ENCODE results near the gene MKS1.

The MKS1 gene

GRCh38 chr17:58263773-58264172 lies 44.7 kb upstream of the MKS1 start:
- TF ChIP-seq, protein P1, sequence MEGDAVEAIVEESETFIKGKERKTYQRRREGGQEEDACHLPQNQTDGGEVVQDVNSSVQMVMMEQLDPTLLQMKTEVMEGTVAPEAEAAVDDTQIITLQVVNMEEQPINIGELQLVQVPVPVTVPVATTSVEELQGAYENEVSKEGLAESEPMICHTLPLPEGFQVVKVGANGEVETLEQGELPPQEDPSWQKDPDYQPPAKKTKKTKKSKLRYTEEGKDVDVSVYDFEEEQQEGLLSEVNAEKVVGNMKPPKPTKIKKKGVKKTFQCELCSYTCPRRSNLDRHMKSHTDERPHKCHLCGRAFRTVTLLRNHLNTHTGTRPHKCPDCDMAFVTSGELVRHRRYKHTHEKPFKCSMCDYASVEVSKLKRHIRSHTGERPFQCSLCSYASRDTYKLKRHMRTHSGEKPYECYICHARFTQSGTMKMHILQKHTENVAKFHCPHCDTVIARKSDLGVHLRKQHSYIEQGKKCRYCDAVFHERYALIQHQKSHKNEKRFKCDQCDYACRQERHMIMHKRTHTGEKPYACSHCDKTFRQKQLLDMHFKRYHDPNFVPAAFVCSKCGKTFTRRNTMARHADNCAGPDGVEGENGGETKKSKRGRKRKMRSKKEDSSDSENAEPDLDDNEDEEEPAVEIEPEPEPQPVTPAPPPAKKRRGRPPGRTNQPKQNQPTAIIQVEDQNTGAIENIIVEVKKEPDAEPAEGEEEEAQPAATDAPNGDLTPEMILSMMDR (IDR thresholded peaks at IDR 0.05; ENCODE audit: low read depth, low read length): no peak
- DNase-seq (ENCODE audit: extremely low read depth, low read depth): no peak

DNA sequence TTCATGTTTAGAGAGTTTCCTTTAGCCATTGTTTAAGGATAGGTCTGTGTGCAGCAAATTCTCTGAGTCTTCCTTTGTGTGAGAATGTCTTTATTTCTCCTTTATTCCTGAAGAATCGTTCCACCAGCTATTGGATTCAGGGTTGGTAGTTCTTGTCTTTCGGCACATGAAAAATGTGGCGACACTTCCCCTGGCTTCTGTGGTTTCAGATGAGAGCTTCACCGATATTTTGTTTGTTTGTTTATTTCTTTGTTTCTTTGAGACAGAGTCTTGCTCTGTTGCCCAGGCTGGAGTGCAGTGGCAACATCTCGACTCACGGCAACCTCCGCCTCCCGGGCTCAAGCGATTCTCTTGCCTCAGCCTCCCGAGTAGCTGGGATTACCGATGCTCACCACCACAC lies 43.1 kb upstream of the MKS1 start:
- DNase-seq (ENCODE audit: extremely low read depth, low read depth): no peak
- TF ChIP-seq, protein P1 (IDR thresholded peaks at IDR 0.05; ENCODE audit: low read depth, low read length): no peak

- no peak for DNase-seq (ENCODE audit: extremely low read depth, low read depth)
- TF ChIP-seq, protein P1 (IDR thresholded peaks at IDR 0.05; ENCODE audit: low read depth, low read length): no peak
These were observed 35.7 kb upstream of the MKS1 start for GRCh38 chr17:58254803-58255202.

DNA sequence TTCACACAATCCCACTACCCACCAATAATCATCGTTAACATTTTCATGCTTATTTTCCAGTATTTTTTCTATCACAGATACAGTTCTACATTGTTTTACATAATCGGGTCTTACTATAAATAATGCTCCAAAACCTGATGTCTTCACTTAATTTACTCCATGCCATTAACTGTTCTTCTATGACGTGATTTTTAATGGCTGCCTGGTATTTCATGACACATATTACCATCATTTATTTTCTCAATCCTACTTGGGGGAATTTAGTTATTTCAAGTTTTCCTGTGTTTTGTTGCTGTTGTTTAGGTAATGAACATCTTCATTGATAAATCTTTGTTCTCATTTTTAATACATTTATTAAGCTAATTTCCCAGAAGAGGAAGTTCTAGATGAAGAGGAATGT lies 34.0 kb upstream of the MKS1 start:
- DNase-seq (ENCODE audit: extremely low read depth, low read depth): no peak
- TF ChIP-seq, protein P1 (IDR thresholded peaks at IDR 0.05; ENCODE audit: low read depth, low read length): no peak

DNA sequence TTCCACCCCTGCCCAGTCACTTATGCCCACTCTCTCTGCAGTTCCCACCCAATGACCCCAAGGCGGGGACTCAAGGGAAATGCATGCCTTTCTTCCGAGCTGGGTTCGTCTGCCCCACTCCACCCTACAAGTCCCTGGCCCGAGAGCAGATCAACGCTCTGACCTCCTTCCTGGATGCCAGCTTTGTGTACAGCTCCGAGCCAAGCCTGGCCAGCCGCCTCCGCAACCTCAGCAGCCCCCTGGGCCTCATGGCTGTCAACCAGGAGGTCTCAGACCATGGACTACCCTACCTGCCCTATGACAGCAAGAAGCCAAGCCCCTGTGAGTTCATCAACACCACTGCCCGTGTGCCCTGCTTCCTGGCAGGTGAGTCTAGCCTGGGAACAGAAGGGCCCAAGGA lies 33.1 kb upstream of the MKS1 start:
- TF ChIP-seq, protein P1 (IDR thresholded peaks at IDR 0.05; ENCODE audit: low read depth, low read length): no peak
- DNase-seq (ENCODE audit: extremely low read depth, low read depth): no peak

DNA sequence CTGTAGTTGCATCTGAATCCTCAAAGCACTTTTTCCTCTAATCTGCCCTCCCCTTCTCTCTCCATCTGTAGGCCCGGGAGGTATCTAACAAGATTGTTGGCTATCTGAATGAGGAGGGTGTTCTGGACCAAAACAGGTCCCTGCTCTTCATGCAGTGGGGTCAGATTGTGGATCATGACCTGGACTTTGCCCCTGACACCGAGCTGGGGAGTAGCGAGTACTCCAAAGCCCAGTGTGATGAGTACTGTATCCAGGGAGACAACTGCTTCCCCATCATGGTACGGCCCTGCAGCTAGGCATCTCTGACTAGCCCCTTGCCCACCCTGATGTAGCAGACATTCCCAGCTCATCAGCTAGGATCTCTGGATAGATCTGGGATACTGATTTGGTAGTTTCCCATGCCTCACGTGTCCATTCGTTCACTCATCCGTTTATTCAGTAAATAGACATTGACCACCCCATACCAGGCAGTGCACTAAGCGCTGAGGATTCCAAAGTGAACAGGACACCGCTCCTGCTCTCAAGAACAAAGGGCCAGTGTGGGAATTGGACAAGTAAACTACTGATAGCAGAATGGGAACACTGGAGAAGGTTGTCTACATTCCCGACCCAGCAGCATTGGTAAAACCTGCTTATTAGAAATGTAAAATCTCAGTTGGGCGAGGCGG lies 31.4 kb upstream of the MKS1 start:
- TF ChIP-seq, protein P1 (IDR thresholded peaks at IDR 0.05; ENCODE audit: low read depth, low read length): no peak
- DNase-seq (ENCODE audit: extremely low read depth, low read depth): no peak

GRCh38 chr17:58249270-58250133 lies 30.4 kb upstream of the MKS1 start:
- peak; percentile 8 for DNase-seq (ENCODE audit: extremely low read depth, low read depth)
- TF ChIP-seq, protein P1 (IDR thresholded peaks at IDR 0.05; ENCODE audit: low read depth, low read length): peak; percentile 92

All from AG09319 (cell line).